A549 (cell line): ENCODE results near the gene MTA3.

ENCODE experiments used
- CTCF ChIP-seq: fragments of >200 bp; sonication (Bioruptor Twin); formaldehyde crosslinking; IDR thresholded peaks from 3 replicates; pipeline ENCODE4 v1.5.1; 2016
- FOSL2 ChIP-seq, 2 experiments: fragments of 450-650 bp in 1 of 2; fragments of >200 bp in 1 of 2; sonication (Bioruptor Twin) in 1 of 2; formaldehyde crosslinking; IDR thresholded peaks; 2 replicates each; pipeline versions ENCODE4 v1.5.0 to v1.6.1; 2016 to 2020; ENCODE audit warnings: mild to moderate bottlenecking in 1 of 2, moderate library complexity in 1 of 2
- JUN ChIP-seq, 2 experiments: fragments of >200 bp; sonication (Bioruptor Twin); formaldehyde crosslinking; IDR thresholded peaks; 2 replicates in 1 of 2; 3 replicates in 1 of 2; pipeline ENCODE4 v1.6.1; 2016 to 2017
- MYC ChIP-seq: IDR thresholded peaks from 2 replicates; pipeline ENCODE4 v1.6.1; 2012; ENCODE audit warnings: mild to moderate bottlenecking, inconsistent platforms, low read length, improper control_type of control experiment, borderline replicate concordance
- PBX3 ChIP-seq: IDR thresholded peaks from 2 replicates; pipeline ENCODE4 v1.6.1; 2012
- POLR2A ChIP-seq: IDR thresholded peaks from 2 replicates; pipeline ENCODE4 v1.6.1; 2012; ENCODE audit warnings: mild to moderate bottlenecking, low read length
- RAD21 ChIP-seq, 2 experiments: fragments of >200 bp in 1 of 2; sonication (Bioruptor Twin) in 1 of 2; formaldehyde crosslinking in 1 of 2; IDR thresholded peaks in 1 of 2; conservative IDR thresholded peaks in 1 of 2; 2 replicates in 1 of 2; 3 replicates in 1 of 2; pipeline ENCODE4 v1.6.1; 2012 to 2018; ENCODE audit warnings: inconsistent platforms in 1 of 2
- SMC3 ChIP-seq: fragments of >200 bp; sonication (Bioruptor Twin); formaldehyde crosslinking; IDR thresholded peaks from 3 replicates; pipeline ENCODE4 v1.6.1; 2018; ENCODE audit warnings: inconsistent platforms

- TF ChIP-seq CTCF (no peak), MYC (no peak), POLR2A (no peak), JUN (IDR thresholded peaks at IDR 0.05) (no peak), PBX3 (no peak), FOSL2 (IDR thresholded peaks at IDR 0.05) (no peak), FOSL2 (CRISPR knock-in tag; IDR thresholded peaks at IDR 0.05) (no peak), RAD21 (conservative IDR thresholded peaks at IDR 0.05 in 1 of 2, IDR thresholded peaks at IDR 0.05 in 1 of 2) (no peak), SMC3 (no peak)
Measured at GRCh38 chr2:42698940-42699339, 130.5 kb downstream of the MTA3 start.
